Measurements from ENCODE around the gene UBE2J2. TPM values are rescaled to one million over a fixed set of nuclear protein-coding genes. Genes with fewer than 3 reads are reported as not detected.

UBE2J2 gene
- total RNA-seq, 1 experiment from 2014 or later = 182 TPM

- CTCF ChIA-PET = no interaction called here
Observed at GRCh38 chr1:1245817-1246576, 27.7 kb downstream of the UBE2J2 start.

GRCh38 chr1:1245178-1245816 lies 28.4 kb downstream of the UBE2J2 start:
- H3K9me2 ChIP-seq (replicated peaks; ENCODE audit: low read length) = no peaks in the 10 kb centered on the region

More at GRCh38 chr1:1245817-1246576, 27.7 kb downstream of the UBE2J2 start:
- Histone ChIP-seq H3K79me2 (ENCODE audit: low read length) (no peaks in the 10 kb centered on the region), H3K4me1 (ENCODE audit: insufficient read depth, low read length) (no peaks in the 10 kb centered on the region), H3K36me3 (ENCODE audit: low read depth, low read length) (no peaks in the 10 kb centered on the region), H3K4me2 (ENCODE audit: low read length) (no peak overlapping the region), H3K9me2 (replicated peaks; ENCODE audit: low read length) (no peaks in the 10 kb centered on the region), H2AFZ (ENCODE audit: low read length) (no peak overlapping the region), H3K27ac (ENCODE audit: low read length) (no peak overlapping the region), H3K9me3 (ENCODE audit: low read length) (no peaks in the 10 kb centered on the region), H3K27me3 (ENCODE audit: low read length) (no peaks in the 10 kb centered on the region), H3F3A (ENCODE audit: low read length, unreplicated experiment) (no peaks in the 10 kb centered on the region), H3K9ac (ENCODE audit: low read length) (no peak overlapping the region), H4K20me1 (ENCODE audit: low read length) (no peaks in the 10 kb centered on the region), H3K4me3 (ENCODE audit: low read length) (no peak overlapping the region)
- intact Hi-C loops (cut with micrococcal nuclease) = no loop called here
- TF ChIP-seq EZH2phosphoT487 (IDR thresholded peaks at IDR 0.05; ENCODE audit: borderline replicate concordance, low read length) (no peak), CTCF (conservative IDR thresholded peaks at IDR 0.05; ENCODE audit: low read depth, low read length) (no peak), EZH2 (IDR thresholded peaks at IDR 0.05; ENCODE audit: low read length, unreplicated experiment) (no peak)
- ATAC-seq = no peak
- no peak for DNase-seq
- POLR2A ChIA-PET (ENCODE audit: unreplicated experiment) = no interaction called here
- no TSS peak for BruUV-seq (replicated peaks)

More at GRCh38 chr1:1245178-1245816, 28.4 kb downstream of the UBE2J2 start:
- Histone ChIP-seq H3K4me3 (ENCODE audit: low read length) (no peak overlapping the region), H3K4me2 (ENCODE audit: low read length) (no peak overlapping the region), H3K27ac (ENCODE audit: low read length) (no peak overlapping the region), H3K9ac (ENCODE audit: low read length) (no peak overlapping the region), H2AFZ (ENCODE audit: low read length) (no peak overlapping the region), H3K9me3 (ENCODE audit: low read length) (no peaks in the 10 kb centered on the region), H3F3A (ENCODE audit: low read length, unreplicated experiment) (no peaks in the 10 kb centered on the region), H3K4me1 (ENCODE audit: insufficient read depth, low read length) (no peaks in the 10 kb centered on the region), H3K79me2 (ENCODE audit: low read length) (no peaks in the 10 kb centered on the region), H4K20me1 (ENCODE audit: low read length) (no peaks in the 10 kb centered on the region), H3K36me3 (ENCODE audit: low read depth, low read length) (no peaks in the 10 kb centered on the region), H3K27me3 (ENCODE audit: low read length) (no peaks in the 10 kb centered on the region)
- DNase-seq (no peak), ATAC-seq (no peak)
- POLR2A ChIA-PET (ENCODE audit: unreplicated experiment) = no interaction called here
- TF ChIP-seq EZH2phosphoT487 (IDR thresholded peaks at IDR 0.05; ENCODE audit: borderline replicate concordance, low read length) (no peak), CTCF (conservative IDR thresholded peaks at IDR 0.05; ENCODE audit: low read depth, low read length) (no peak)
- CTCF ChIA-PET = no interaction called here
- intact Hi-C loops (cut with micrococcal nuclease) = no loop called here
- no TSS peak for BruUV-seq (replicated peaks)

All from PC-3 (cell line).